GM12892 (cell line): Measurements from ENCODE around the gene OR1S1.

Experiments used
- POLR2A ChIP-seq: IDR thresholded peaks from 2 replicates; pipeline ENCODE4 v1.6.1; 2011; ENCODE audit warnings: low read depth, low read length, control low read depth
- TAF1 ChIP-seq: IDR thresholded peaks from 2 replicates; pipeline ENCODE4 v1.6.1; 2011; ENCODE audit warnings: low read depth, mild to moderate bottlenecking, control low read depth, low read length, borderline replicate concordance

GRCh38 chr11:58164990-58165389 is 47.5 kb upstream of the OR1S1 start:
- TF ChIP-seq POLR2A = no peak
- TF ChIP-seq TAF1 = no peak
